Hippocampal formation (tissue), 2 donors: ENCODE data around the gene PLCH2.
A peak's percentile ranks its signal among the peaks of the same experiment; 100 is the strongest.

Source experiments
- DNase-seq, 2 donors: peaks; one replicate each; lab custom pipeline; 2025; lab: John Stamatoyannopoulos, UW

Gene PLCH2

DNA sequence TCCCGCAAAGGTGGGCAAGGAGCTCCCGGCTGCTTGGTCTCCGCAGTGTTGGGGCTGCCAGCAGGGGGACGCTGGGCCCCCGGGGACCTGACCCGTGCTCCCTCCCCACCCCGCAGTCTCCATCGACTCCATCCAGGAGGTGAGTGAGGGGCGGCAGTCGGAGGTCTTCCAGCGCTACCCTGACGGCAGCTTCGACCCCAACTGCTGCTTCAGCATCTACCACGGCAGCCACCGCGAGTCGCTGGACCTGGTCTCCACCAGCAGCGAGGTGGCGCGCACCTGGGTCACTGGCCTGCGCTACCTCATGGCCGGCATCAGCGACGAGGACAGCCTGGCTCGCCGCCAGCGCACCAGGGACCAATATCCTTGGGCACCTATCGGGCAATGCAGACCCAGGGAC is 3.5 kb downstream of the PLCH2 start:
- no peak for DNase-seq

DNA sequence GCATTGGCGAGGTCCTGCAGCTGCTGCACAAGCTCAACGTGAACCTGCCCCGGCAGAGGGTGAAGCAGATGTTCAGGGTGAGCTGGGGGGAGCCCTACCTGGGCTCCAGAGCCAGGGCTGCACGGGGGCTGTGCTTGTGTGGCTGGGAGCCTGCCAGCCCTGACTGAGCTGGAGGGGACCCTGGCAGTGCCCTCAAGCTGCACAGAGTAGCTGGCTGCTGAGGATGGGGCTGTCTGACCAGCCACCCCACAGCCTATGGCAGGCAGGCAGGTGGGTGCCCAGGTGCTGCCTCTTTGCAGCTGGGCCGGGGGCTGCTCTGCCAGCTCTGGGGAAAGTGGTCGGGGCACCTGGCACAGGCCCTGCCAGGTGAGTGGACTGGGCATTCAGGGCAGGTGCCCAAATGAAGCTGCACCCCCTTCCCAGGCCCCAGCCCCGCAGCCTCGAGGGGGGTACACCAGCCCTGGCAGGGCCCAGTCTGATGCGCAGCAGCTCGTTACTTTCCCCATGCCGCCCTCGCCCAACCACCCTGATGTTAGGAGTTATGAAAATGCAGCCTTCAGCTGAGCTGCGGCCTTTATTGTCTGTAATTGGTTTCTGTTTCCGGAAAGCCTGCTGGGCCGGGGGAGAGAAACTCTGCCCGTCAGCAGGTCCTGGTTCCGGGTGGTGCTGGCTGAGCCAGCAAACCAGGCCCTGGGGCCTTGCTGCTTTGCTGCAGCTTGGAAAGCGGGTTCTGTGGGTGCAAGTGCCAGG is 4.3 kb downstream of the PLCH2 start:
- no peak for DNase-seq

DNA sequence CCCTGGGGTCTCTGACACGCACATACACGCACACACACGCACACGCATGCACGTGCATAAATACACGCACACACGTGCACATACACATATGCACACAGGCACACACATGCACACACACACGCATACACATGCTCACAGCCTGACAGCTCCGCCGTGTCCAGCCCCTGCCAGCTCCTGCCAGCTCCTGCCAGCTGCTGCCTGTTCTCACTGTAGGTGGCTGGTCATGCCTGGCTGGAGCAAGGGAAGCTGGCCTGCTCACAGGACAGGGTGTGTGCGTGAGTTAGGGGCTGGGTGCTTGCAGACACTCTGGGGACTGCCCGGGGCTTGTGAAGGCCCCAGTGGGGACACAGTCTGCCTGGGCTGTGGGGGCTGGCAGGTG is 4.9 kb downstream of the PLCH2 start:
- no peak for DNase-seq

DNA sequence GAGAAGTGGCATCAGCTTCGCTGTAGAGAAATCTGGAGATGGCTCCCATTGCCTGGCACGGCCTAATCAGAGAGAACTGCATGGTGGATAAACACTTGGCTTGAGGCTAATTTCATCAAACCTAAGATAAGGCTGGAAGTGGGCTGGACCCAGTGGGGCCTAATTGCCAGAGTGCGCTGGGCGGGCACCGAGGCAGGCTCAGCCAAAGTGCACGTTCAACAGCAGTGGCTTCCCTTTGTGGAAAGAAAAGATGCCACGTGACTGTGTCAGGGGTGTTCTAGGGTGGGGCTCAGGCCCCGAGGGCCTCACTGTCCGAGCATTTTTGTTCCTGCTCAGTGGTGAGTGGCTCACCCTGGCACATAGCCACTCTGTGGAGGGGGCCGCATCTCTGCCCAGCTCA is 5.8 kb downstream of the PLCH2 start:
- DNase-seq: no peak

DNA sequence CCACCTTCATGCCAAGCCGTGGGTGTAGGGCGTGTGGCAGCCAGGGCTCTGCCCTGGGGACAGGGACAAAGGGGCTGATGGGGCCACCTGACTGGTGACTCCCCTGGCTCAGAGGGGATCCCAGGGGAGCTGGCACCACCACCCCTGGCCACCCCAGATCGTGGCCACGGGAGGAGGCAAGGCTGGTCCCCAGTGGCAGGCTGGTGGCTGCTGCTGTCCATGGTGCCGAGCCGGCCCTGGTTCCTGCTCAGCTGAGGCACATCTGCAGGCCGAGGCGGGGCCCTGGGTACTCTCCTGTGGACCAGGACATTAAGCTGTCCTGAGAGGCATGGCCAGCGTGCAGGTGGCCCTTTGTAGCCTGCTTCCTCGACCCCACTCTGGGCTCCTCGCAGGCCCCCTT is 6.5 kb downstream of the PLCH2 start:
- no peak for DNase-seq

DNA sequence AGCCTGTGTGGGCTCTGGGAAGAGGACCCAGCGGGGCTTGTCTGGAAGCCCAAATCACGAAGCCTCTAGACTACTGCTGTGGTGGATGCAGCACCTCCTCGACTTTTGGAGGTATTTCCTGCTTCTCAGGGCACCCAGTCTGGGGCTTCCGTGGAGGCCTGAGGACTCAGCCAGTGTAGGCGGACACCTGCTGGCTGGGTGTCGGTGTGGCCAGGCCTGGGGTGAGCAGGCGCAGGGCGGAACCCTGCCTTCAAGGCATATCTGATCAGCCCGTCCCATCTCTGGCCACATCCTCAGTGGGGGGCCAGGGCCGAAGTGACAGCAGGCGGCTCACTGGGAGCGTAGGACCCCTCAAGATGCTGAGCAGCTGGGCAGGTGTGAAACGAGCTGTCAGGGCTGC is 6.9 kb downstream of the PLCH2 start:
- no peak for DNase-seq

DNA sequence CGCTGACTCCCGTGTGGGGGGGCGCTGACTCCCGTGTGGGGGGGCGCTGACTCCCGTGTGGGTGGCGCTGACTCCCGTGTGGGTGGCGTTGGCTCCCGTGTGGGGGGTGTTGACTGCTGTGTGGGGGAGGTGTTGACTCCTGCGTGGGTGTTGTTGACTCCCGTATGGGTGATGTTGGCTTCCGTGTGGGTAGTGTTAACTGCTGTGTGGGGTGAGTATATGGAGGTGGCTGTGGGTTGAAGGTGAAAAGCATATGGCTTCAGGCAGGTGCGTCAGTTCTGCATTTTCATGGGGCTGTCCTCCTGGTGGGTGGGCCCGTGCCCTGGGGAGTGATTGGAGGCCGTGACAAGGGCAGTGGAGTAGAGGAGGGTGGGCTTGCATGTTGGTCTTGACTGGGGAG is 7.9 kb downstream of the PLCH2 start:
- DNase-seq: no peak

DNA sequence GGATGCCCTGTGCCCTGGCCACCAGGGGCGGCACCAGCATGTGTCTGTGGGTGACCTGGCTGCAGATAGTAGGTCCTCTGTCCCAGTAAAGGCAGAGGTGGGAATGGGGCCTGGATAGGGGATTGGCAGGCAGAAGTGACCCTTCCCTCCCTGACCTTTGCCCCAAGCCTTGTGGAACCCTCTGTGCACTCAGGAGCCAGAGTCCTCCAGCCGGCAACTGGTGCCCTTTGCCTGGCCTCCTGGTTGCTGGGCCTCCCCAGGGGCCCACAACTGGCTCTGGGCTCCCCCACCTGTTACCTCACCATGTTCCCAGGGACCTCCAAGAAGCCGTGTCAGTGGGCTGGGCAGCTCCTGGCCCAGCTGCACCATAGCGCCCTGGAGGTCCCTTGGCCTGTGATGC is 10.0 kb downstream of the PLCH2 start:
- no peak for DNase-seq

DNA sequence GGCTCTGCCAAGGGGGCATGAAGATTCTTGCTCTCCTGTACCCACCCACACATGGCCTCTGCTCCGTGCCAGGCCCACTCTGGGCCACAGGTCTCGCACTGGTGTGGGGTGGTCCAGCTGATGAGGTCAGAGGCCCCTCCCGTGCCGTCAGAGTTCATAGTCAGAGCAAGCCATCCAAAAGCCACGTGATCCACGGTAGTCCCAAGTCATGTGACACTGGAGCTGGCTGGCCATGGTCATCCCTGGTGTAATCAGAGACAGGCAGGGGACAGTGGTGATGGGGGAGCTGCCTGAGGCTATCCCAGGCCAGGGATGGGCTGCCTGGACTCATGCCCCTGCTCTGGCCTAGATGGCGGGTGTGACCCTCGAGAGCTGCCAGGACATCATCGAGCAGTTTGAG is 10.5 kb downstream of the PLCH2 start:
- no peak for DNase-seq

DNA sequence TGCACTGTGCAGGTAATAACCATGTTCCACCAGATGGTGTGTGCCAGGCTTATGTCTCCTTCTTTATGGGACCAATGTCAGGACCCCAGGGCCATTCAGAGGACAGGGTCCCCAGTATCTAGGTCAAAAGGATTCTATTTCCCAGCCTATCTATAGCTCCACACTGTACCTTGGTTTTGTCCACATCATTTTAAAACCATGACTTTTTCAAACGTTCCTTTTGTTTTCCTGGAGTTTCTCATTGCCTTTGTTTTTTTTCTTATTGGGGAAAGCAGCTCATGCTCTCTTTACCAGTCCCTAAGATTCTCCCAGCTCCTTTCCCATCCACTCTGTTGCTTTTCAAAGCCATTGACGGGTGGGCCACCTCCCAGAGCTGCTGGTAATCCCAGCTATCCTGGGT is 12.6 kb downstream of the PLCH2 start:
- no peak for DNase-seq

DNA sequence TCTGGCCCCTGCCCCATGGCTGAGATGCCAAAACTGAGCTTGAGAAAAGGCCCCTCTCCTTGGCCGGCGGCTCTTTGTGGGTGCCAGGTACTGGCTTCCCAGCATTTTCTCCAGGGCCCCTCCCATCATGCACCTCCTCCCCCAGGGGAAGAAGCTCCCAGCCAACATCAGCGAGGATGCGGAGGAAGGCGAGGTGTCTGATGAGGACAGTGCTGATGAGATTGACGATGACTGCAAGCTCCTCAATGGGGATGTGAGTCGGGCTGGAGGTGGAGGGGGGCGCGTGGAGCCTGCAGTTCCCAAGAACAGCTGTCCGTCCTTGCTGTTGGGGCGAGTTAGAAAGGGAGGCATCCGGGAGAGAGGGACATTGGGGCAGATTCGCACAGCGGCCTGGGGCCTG is 13.5 kb downstream of the PLCH2 start:
- no peak for DNase-seq

DNA sequence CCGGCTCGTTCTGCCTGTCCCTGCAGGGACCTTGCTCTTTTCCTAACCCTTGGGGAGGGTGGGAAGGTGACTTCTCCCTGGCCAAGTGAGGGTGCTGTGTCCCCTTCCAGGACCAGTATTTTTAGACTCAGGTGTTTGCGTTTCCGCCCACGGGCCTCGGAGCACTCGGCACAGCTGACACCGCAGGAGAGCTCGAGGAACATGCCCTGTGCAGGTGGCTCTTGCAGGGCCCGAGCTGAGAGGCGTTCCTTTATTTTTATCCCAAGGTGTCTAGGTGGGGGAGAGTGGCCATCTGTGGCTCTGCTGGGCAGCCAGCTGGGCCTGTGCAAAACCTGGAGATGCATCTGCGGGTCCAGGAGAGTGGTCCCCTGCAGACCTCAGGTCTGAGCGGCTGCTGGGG is 16.0 kb downstream of the PLCH2 start:
- no peak for DNase-seq

DNA sequence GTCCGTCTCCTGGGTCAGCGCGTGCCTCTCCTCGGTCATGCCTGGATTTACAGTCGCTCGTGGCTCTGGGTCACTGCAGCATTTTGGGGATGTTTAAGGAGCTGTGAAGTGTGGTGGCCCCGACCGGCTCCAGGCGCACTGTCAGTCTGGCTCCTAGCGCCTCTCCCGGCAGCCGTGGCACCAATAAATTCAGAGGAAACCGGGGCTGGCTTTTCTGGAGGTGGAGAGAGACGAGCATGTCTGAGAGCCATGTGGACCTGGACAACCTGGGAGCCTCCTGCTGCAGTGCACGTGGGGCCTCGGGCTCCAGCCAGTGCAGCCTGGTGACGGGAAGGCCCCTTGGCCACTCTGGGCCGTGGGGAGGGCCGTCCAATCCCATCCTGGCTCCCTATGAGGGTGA is 17.1 kb downstream of the PLCH2 start:
- DNase-seq: no peak

DNA sequence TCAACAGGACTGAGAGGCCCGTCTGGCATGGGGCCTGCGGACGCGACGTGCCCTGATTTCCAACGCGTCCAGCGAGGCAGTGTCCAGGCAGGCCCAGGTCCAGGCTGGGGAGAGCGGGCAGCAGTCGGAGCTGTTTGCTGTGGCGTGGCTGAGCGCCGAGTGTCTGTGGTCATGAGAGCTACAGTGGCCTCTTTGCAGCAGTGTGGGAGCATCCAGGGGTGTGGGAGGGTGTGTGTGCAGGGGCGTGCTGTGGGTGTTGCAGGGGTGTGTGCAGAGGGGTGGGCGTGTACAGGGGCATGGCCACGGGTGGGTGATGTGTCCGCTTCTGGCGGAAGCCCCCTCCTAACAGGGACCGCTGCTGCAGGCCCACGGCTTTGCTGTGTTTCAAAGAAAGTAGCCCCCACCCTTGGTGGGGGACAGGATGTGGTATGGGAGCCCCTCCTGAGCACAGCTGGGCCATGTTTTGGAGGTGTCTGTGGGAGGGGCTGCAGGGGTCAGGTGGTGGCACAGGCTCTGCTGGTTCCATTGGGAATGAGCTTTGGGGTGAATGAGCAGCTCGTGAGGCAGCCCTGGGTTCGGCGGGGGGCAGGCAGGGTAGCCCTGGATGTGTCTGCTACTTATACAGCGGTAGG is 17.7 kb downstream of the PLCH2 start:
- DNase-seq: peak; percentile 73 to 89

DNA sequence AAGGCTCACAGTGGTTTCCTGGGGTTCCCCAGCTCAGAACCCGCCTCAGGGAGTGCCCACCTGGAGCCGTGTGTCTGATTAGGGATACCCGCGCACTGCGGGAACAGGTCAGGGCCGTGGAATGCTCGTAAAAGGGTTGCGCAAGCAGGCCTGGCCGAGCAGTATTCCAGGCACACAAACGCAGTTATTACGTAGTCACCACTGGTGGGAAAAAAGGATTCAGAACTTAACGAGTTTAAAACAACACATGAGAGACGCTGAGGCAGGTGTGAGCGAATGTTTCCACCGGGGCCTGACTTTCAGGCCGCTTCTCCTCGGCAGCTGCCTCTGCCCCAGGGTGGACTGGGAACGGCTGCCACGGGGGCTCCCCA is 18.2 kb downstream of the PLCH2 start:
- no peak for DNase-seq

DNA sequence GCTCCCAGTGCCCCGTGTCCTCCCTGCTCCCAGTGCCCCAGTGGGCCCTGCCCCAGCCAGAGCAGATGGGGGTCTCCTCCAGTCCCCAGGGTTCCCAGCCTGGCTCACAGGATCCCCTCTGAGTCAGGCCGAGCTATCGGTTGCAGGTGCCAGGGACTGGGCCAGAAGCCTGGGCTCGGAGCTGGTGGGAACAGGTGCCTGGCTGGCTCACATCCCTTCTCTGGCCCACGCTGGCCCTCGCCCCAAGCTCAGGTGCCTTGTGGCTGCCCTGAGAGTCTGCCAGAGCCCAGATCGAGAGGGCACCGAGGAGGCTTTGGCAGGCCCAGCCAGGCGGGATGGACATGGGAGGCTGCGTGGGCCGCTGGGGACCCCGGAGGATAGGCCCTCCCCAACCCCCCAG is 18.9 kb downstream of the PLCH2 start:
- no peak for DNase-seq

DNA sequence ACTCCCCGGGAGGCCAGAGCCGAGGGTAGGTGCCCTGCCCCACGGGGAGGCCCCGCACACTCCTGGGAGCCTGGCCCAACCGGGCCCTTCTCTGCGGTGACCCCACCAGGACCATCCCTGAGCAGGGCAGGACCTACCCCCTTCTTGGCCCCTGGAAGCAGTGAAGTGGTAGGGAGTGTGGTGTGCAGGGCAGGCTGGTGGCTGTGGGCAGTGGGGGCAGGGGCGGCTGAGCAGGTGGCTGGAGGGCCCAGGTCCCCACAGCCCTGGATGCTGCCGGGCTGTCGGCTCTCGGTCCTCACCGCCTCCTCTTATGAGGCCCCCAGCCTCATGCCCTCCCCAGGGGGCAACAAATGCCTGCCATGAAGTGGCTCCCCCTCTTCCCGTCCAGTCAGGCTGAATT is 19.5 kb downstream of the PLCH2 start:
- no peak for DNase-seq

DNA sequence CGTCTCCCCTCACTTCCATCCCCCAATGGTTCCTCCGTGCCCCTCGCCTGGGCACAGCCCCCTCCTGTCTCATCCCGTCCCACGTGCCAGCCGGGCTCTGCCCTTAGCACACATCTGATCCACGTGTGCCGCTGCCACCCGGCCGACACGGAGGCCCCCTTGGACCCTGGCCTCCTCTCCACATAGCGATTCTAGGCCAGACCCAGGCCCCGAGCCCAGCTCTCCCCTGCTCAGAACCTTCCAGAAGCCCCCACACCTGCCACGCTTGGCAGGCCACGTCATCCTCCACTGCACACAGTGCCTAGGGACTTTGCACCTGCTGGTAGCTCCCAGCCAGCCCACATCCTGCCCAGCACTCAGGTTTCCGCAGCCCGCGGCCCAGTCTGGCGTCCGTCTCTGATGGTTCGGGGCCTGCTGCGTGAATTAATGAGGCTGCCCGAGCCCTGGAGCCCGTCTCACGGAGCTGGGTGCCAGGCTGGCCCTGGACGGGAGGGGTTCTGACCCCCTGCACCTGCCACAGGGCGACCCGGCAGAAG is 20.1 kb downstream of the PLCH2 start:
- DNase-seq: no peak

DNA sequence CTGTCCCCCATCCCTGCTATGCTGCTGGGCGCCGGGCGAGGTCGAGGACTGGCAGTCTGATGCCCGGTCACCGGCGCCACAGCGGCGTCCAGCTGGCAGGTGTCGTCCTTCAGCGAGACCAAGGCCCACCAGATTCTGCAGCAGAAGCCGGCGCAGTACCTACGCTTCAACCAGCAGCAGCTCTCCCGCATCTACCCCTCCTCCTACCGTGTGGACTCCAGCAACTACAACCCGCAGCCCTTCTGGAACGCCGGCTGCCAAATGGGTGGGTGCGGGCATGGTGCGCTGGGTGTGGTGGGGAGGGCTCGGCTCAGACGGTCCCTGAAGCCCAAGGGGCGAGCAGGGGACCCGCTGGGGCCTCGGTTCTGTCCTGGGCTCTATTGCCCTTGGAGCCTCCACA is 20.7 kb downstream of the PLCH2 start:
- DNase-seq: no peak

DNA sequence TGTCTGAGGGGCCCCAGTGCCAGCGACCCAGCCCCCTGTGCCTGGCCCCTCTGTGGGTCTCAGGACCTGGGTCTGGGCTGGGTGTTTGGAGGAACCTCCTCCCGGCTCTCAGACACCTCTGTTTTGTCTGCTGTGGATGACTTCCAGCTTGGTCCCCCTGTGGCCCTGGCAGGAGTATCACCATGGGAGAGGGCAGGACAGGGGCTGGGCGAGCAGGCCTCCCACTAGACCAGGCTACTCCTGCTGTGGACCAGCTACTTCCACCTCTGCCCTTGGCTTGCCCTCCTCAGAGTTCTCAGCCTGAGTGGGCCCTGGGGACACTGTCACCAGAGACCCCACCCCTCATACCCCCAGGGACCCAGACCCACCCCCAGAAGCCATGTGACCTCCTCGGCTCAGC is 21.8 kb downstream of the PLCH2 start:
- DNase-seq: no peak

DNA sequence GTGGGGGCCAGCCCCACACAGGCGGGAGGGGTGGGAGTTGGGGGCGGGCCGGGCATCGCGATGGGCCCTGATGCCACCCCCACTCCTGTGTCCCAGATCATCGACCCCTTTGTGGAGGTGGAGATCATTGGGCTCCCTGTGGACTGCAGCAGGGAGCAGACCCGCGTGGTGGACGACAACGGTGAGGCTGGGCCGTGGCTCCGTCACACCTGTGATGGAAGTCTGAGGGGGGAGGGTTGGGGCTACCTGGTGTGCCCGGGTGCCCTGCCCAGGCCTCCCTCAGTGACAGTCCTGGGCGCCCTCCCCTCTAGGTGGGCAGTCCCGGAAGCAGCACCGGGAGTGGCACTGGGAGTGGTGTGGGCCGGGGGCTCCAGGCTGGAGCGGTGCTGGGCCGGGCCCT is 22.6 kb downstream of the PLCH2 start:
- no peak for DNase-seq

DNA sequence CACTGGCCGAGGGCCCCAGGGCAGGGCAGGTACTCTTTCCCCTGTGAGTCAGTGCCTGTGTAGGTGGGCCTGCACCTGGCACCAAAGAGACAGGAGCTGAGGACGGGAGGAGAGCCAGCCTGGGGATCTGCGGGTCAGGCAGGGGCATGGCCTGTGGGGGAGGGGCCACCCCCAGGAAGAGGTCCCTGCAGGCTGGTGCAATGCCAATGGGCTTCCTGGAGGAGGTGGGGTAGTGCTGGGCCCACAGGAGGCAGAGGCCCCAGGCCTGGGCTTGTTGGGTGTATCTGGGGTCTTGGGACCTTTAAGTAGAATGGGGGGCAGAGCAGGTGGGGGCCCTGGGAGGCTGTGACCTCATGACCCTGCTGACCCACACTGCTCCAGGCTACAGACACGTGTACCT is 23.2 kb downstream of the PLCH2 start:
- DNase-seq: no peak

DNA sequence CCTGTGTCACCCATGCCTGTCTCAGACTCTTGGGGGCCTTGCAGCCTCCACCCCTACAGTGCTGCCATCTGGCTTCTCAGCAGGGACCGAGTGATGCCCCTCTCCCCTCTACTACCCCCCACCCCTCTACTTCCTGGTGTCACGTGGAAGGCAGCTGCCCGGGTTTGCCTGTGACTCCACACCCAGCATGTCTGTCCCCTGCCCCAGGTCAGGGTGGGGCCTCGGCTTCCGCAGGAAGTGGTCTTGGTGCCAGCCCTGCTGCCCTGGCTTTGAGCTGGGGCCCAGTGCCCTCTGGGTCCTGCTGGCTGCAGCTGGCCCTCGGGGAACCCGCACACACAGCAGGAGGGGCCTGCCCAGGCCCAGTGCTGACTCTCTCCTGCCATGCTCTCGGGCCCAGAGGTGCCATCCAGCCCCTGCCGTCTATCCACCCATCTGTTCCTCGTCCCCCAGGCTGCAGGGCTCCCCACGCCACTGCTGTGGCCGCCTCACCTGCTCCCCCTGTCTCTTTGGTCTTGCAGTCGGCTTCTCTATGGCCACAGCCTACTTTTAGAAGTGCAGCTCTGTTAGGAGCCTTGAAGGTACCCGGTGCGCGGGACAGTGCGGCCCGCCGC is 24.0 kb downstream of the PLCH2 start:
- no peak for DNase-seq
